Measurements from ENCODE around the gene CRYGS. TPM values are rescaled to one million over a fixed set of nuclear protein-coding genes. Genes with fewer than 3 reads are reported as not detected.
"Not testable (repeated sequence)": the region's sequence is repeated elsewhere in the genome, so short reads cannot be mapped to it uniquely, and the experiment has no call there.

CRYGS gene
- total RNA-seq, 1 experiment from 2014 or later = 7.2 TPM

GRCh38 chr3:186506857-186507256 is 37.3 kb downstream of the CRYGS start:
- intact Hi-C loops (cut with micrococcal nuclease; ENCODE audit: unreplicated experiment) = no loop called here
- Mint-ChIP-seq H3K27ac (ENCODE audit: unreplicated experiment) (no peak overlapping the region), H3K27me3 (ENCODE audit: unreplicated experiment) (peaks cover 100% of the 10 kb centered on the region), H3K36me3 (ENCODE audit: insufficient read depth, unreplicated experiment) (no peaks in the 10 kb centered on the region), H3K4me3 (ENCODE audit: low read depth, unreplicated experiment) (no peak overlapping the region), H3K9me3 (ENCODE audit: low read depth, unreplicated experiment) (no peaks in the 10 kb centered on the region), H3K4me1 (ENCODE audit: low read depth, unreplicated experiment) (peaks cover 9% of the 10 kb centered on the region)
- CTCF ChIA-PET = interaction anchor here (0.8 kb wide), 1 partner anchor 564 kb away, joined by 3 read pairs; no protein-coding TSS in a partner anchor
- no TSS peak for BruUV-seq (replicated peaks)
- no peak for DNase-seq
- no peak for TF ChIP-seq CTCF (IDR thresholded peaks at IDR 0.05; ENCODE audit: unreplicated experiment)

GRCh38 chr3:186506191-186506739 is 37.9 kb downstream of the CRYGS start:
- CTCF ChIA-PET = interaction anchor here (0.8 kb wide), 1 partner anchor 563 kb away, joined by 3 read pairs; no protein-coding TSS in a partner anchor
- Mint-ChIP-seq H3K27me3 (ENCODE audit: unreplicated experiment) (peaks cover 100% of the 10 kb centered on the region), H3K27ac (ENCODE audit: unreplicated experiment) (no peak overlapping the region), H3K4me3 (ENCODE audit: low read depth, unreplicated experiment) (no peak overlapping the region), H3K36me3 (ENCODE audit: insufficient read depth, unreplicated experiment) (no peaks in the 10 kb centered on the region), H3K9me3 (ENCODE audit: low read depth, unreplicated experiment) (no peaks in the 10 kb centered on the region), H3K4me1 (ENCODE audit: low read depth, unreplicated experiment) (peaks cover 9% of the 10 kb centered on the region)
- intact Hi-C loops (cut with micrococcal nuclease; ENCODE audit: unreplicated experiment) = no loop called here
- TF ChIP-seq CTCF (IDR thresholded peaks at IDR 0.05; ENCODE audit: unreplicated experiment) = no peak
- BruUV-seq (replicated peaks) = no TSS peak
- no peak for DNase-seq

GRCh38 chr3:186502966-186503712 is 41.0 kb downstream of the CRYGS start:
- Mint-ChIP-seq H3K36me3 (ENCODE audit: insufficient read depth, unreplicated experiment) (no peaks in the 10 kb centered on the region), H3K27me3 (ENCODE audit: unreplicated experiment) (peaks cover 99% of the 10 kb centered on the region), H3K4me3 (ENCODE audit: low read depth, unreplicated experiment) (no peak overlapping the region), H3K4me1 (ENCODE audit: low read depth, unreplicated experiment) (peaks cover 9% of the 10 kb centered on the region), H3K27ac (ENCODE audit: unreplicated experiment) (no peak overlapping the region), H3K9me3 (ENCODE audit: low read depth, unreplicated experiment) (peaks cover 5% of the 10 kb centered on the region)
- BruUV-seq (replicated peaks) = no TSS peak
- no peak for DNase-seq
- CTCF ChIA-PET = no interaction called here
- intact Hi-C loops (cut with micrococcal nuclease; ENCODE audit: unreplicated experiment) = no loop called here
- no peak for TF ChIP-seq CTCF (IDR thresholded peaks at IDR 0.05; ENCODE audit: unreplicated experiment)

GRCh38 chr3:186502138-186502948 is 41.8 kb downstream of the CRYGS start:
- BruUV-seq (replicated peaks) = no TSS peak
- H3K27me3 Mint-ChIP-seq (ENCODE audit: unreplicated experiment) = peaks cover 91% of the 10 kb centered on the region
- CTCF ChIA-PET = no interaction called here

GRCh38 chr3:186499949-186500348 is 44.2 kb downstream of the CRYGS start:
- peaks cover 88% of the 10 kb centered on the region for H3K27me3 Mint-ChIP-seq (ENCODE audit: unreplicated experiment)
- intact Hi-C loops (cut with micrococcal nuclease; ENCODE audit: unreplicated experiment); H3K27ac Mint-ChIP-seq (ENCODE audit: unreplicated experiment); H3K4me3 Mint-ChIP-seq (ENCODE audit: low read depth, unreplicated experiment); H3K4me1 Mint-ChIP-seq (ENCODE audit: low read depth, unreplicated experiment); H3K9me3 Mint-ChIP-seq (ENCODE audit: low read depth, unreplicated experiment); DNase-seq; H3K36me3 Mint-ChIP-seq (ENCODE audit: insufficient read depth, unreplicated experiment); BruUV-seq (replicated peaks): not testable (repeated sequence)
- CTCF ChIA-PET = interaction anchor here (1.4 kb wide), 1 partner anchor 8 kb away, joined by 3 read pairs; no protein-coding TSS in a partner anchor

More at GRCh38 chr3:186502138-186502948, 41.8 kb downstream of the CRYGS start:
- H3K9me3 Mint-ChIP-seq (ENCODE audit: low read depth, unreplicated experiment) = peaks cover 5% of the 10 kb centered on the region
- peaks cover 9% of the 10 kb centered on the region for H3K4me1 Mint-ChIP-seq (ENCODE audit: low read depth, unreplicated experiment)
- no peaks in the 10 kb centered on the region for H3K36me3 Mint-ChIP-seq (ENCODE audit: insufficient read depth, unreplicated experiment)
- intact Hi-C loops (cut with micrococcal nuclease; ENCODE audit: unreplicated experiment) = no loop called here
- DNase-seq = no peak
- TF ChIP-seq CTCF (IDR thresholded peaks at IDR 0.05; ENCODE audit: unreplicated experiment) = no peak
- no peak overlapping the region for H3K4me3 Mint-ChIP-seq (ENCODE audit: low read depth, unreplicated experiment)
- H3K27ac Mint-ChIP-seq (ENCODE audit: unreplicated experiment) = no peak overlapping the region

GRCh38 chr3:186498022-186498421 is 46.2 kb downstream of the CRYGS start:
- H3K36me3 Mint-ChIP-seq (ENCODE audit: insufficient read depth, unreplicated experiment); BruUV-seq (replicated peaks); H3K9me3 Mint-ChIP-seq (ENCODE audit: low read depth, unreplicated experiment); intact Hi-C loops (cut with micrococcal nuclease; ENCODE audit: unreplicated experiment); H3K4me3 Mint-ChIP-seq (ENCODE audit: low read depth, unreplicated experiment); DNase-seq; H3K4me1 Mint-ChIP-seq (ENCODE audit: low read depth, unreplicated experiment); H3K27ac Mint-ChIP-seq (ENCODE audit: unreplicated experiment): not testable (repeated sequence)
- CTCF ChIA-PET = interaction anchor here (0.6 kb wide), 1 partner anchor 42 kb away, joined by 3 read pairs; no protein-coding TSS in a partner anchor
- peaks cover 88% of the 10 kb centered on the region for H3K27me3 Mint-ChIP-seq (ENCODE audit: unreplicated experiment)
